Measurements from ENCODE around the gene NFKBIB.

- no peak for TF ChIP-seq CTCF (IDR thresholded peaks at IDR 0.05)
- no peak for TF ChIP-seq EP300 (IDR thresholded peaks at IDR 0.05)
Measured at GRCh38 chr19:38911388-38912001, 11.7 kb downstream of the NFKBIB start.
